Measurements from ENCODE around the gene TTC28.

DNA sequence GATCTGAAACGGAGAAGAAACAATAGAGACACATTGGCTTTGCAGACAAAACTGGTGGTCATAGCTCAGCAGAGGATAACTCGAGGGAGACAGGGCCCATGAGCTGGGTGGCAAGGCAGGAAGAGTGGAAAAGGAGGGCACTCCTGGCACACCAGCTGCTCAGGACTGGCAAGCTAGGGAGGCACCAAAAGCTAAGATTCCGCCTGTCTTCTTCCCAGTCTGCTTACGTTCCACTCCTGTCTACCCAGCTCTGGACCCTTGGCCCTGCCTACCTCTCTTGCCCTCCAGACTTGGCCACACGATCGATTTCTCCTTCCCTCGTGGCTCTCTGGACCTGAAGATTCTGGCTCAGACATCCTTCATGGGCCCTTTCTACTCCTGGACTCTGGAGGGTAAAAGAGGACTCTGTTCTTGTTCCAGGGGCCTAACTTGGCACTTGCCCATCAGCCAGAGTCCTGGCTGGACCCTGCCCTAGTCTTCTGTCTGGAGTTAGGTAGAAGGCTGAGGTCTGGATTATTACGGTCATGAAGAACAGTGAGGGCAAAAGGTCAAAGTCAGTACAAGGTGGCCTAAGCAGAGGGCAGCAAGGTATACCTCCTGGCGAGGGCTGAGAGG, 645.4 kb downstream of the TTC28 start:
- TF ChIP-seq CTCF (IDR thresholded peaks at IDR 0.05; ENCODE audit: poor library complexity, severe bottlenecking) (no peak), EZH2 (IDR thresholded peaks at IDR 0.05; ENCODE audit: borderline replicate concordance, insufficient read depth, low read length, poor library complexity, severe bottlenecking) (no peak), TAF1 (IDR thresholded peaks at IDR 0.05; ENCODE audit: low read depth) (no peak), RAD21 (conservative IDR thresholded peaks at IDR 0.05) (no peak), POLR2AphosphoS5 (IDR thresholded peaks at IDR 0.05) (no peak), REST (IDR thresholded peaks at IDR 0.05; ENCODE audit: borderline replicate concordance) (no peak), SMC3 (conservative IDR thresholded peaks at IDR 0.05; ENCODE audit: poor library complexity) (no peak), EP300 (conservative IDR thresholded peaks at IDR 0.05; ENCODE audit: poor library complexity, severe bottlenecking) (no peak)

Data from neural cell (in vitro differentiated cells).